GM18508 (cell line): ENCODE measurements around the gene PRICKLE4.

Source experiments
- ATAC-seq: cut with Tn5 transposase; IDR thresholded peaks from one replicate; pipeline ENCODE4 v1.9.1; 2021; ENCODE audit warnings: moderate number of reproducible peaks; ENCODE audit not compliant: insufficient read depth, unreplicated experiment

The PRICKLE4 gene

GRCh38 chr6:41780551-41781365, at the start of gene PRICKLE4:
PRICKLE4 (plus strand) TSS chr6:41780782; CDS start chr6:41783474, 2,692 bp downstream.
- no peak for ATAC-seq

- ATAC-seq: no peak
Observed at GRCh38 chr6:41731561-41732086, 49.0 kb upstream of the PRICKLE4 start.

- ATAC-seq: no peak
Observed at GRCh38 chr6:41732149-41732548, 48.4 kb upstream of the PRICKLE4 start.

- ATAC-seq: no peak
Observed at GRCh38 chr6:41732591-41733359, 47.8 kb upstream of the PRICKLE4 start.

GRCh38 chr6:41733360-41733706, 47.2 kb upstream of the PRICKLE4 start:
- ATAC-seq: no peak

GRCh38 chr6:41733707-41734665, 46.6 kb upstream of the PRICKLE4 start:
- no peak for ATAC-seq

- no peak for ATAC-seq
Observed at GRCh38 chr6:41734666-41735426, 45.7 kb upstream of the PRICKLE4 start.

GRCh38 chr6:41735427-41736185, 45.0 kb upstream of the PRICKLE4 start, which contains the start of gene TFEB:
TFEB (minus strand) TSS chr6:41735608; CDS start chr6:41691213, 44,395 bp downstream.
- no peak for ATAC-seq

- no peak for ATAC-seq
Observed at GRCh38 chr6:41736186-41736733, 44.3 kb upstream of the PRICKLE4 start.

- no peak for ATAC-seq
Observed at GRCh38 chr6:41736800-41737555, 43.6 kb upstream of the PRICKLE4 start.

GRCh38 chr6:41737591-41738130, 42.9 kb upstream of the PRICKLE4 start:
- no peak for ATAC-seq

- ATAC-seq: no peak
Observed at GRCh38 chr6:41739041-41739440, 41.5 kb upstream of the PRICKLE4 start.

GRCh38 chr6:41740366-41741162, 40.0 kb upstream of the PRICKLE4 start:
- no peak for ATAC-seq

- ATAC-seq: no peak
Observed at GRCh38 chr6:41741625-41742490, 38.7 kb upstream of the PRICKLE4 start.

- no peak for ATAC-seq
Observed at GRCh38 chr6:41743406-41744235, 37.0 kb upstream of the PRICKLE4 start.
